ENCODE measurements around the gene SLC25A33.

Gene SLC25A33

DNA sequence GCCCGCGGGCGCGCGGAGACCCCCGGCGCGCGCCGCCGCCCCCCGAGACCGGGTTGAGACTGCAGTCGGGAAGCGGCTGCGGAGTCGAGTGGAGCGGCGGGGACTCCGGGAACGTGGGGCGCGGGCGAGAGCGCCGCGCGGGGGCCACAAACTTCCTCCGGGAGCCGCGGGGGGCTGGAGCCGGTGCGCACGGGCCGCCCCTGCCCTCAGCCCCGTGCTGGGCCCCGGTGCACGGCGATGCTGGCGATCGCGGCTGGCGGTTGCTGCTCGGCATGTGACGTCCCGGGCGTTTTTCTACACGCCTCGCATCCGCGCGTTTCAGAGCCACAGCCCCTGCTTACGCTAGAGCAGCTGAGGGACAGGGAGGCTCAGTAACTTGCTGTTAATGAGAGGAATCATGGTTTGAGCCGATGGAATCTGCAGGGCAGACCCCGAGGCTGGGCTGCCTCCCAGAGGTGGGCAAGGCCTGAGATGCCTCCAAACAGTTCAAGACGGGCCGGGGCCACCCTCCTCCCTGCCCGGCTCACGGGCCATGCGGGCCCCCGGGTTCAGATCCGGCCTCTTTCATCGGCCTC is 50.0 kb downstream of the SLC25A33 start:
- peak; percentile 74 for DNase-seq

DNA sequence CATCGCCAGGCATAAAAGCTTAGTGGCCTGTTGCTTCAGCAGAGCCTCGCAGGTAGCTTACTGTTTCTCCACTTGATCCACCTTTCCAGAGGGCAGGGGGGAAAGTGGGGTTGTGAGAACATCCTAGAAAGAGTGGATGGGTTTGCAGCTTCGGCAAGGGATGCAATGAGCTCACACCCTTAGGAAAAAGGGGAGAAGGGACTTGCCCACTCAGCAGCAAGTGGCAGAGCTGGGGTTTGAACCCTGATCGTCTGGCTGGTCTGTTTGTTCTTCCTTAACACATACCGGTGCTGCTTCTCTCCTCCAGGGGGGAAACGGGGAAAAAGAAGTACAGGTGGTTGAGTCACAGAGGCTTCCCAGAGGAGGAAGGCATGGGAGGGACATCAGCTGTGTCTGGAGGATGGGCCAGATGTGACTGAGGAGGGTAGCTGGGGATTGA is 50.5 kb downstream of the SLC25A33 start:
- no peak for DNase-seq

DNA sequence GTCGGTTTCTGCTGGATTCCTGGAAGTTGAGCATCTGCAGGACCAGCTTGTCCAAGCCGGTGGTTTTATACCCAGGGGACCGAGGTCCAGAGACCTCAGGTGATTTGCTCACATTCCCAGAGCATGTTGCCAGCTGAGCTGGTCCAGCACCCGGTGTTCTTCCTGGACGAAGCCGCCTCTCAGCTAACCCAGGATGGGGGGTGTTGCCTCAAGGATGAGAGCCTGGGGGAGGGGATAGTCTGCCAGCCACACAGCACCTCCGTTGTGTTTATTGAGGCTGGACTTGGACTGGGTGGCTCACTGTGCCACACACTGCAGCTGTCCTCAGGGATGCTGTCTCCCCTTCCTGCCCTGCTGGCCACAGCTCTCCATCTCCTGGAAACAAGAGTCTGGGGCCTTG is 50.9 kb downstream of the SLC25A33 start:
- DNase-seq, result no peak

DNA sequence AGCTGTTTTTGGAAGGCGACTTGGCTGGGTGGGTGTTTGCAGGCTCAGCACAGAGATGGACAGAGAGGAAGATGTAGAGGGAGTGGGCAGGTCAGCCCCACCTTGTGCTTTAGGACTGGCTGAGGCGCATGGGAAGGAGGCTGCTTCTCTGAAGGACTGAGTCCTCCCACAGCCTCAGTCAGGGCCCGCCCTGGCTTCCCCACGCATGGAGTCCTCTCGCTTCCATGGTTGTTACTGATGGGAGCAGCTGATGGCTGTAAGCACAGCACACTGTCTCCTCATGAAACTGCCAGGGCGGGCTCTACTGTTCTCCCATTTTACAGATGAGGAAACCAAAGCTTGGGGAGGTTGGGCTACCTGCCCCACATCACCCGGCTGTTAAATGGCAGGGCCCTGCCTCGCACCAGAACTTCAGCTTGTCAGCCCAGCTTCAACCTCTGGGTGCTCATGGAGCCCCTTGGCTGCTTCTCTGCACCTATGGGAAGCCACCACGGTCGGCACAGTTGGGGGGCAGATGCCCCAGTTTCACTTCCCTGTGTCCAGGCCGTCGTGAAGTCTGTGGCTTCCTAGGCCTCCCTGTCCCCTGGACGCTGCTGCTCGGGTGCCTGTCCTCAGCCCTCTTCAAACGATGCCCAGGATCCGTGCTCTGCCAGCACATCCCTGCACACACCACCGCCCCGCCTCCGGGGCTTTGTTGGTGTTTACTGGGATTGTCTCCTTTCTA is 51.8 kb downstream of the SLC25A33 start:
- no peak for DNase-seq

DNA sequence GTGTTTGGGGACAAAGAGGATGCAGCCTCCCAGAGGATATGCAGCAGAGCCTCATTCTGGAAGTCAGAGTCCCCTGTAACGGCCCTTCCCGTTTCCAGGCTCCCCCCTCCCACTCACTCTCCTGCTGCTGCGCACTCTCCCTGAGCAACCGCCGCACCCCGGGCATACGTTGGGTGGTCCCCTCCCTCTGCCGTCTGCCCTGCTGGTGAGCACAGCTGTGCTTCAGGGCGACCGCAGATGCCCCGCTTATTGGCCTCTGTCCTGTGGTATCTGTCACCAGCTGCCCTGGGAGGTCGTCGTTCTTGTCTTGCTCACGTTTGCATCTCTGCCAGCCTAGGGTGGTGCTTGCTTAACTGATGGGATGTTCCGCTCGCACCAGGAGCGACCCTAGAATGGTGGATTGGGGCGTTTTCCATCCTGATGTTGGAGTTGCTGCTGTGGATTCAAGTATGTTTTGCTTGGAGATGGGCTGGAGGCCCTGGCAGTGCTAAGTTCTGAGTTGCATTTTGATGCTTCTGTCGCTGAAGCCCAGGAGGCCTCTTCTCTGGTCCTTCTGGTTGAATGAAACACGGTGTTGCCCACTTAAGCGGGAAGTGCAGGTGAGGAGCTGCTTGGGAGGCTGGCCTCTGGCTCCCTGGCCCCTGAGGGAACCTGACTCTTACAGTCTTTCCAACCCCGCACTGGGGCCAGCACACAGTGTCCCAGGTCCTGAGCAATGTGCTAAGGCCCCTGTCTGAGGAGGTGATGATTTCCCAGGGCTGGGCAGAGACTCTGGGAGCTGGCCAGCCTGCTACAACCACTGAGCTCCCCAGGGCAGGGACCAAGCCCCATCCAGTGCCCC is 52.6 kb downstream of the SLC25A33 start:
- no peak for DNase-seq

DNA sequence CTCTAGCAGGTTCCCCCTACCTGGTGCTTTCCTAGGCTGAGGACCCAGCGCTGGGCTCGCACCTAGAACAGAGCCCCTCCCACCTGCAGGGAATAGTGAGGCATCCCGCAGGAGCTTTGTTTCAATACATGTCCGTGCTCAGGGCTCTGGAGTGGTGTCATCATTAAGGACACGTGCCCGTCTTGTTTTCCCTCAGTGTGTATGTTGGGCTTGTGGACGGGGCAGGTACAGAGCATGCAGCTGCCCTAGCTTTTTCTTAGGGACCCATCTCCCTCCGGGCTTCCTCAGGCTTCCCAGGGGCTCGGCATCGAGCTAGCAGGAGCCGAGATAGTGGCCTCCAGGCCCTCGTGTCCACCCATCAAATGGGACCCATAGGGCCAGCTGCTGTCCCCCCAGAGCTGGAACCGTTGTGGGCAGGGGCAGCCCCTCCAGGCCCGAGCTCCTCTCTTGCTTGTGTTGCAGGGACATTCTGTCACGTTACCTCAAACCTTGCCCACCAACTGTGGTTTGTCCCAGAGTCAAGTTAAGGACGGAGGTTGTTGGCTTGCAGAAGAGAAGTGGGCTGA is 53.3 kb downstream of the SLC25A33 start:
- DNase-seq, result no peak

DNA sequence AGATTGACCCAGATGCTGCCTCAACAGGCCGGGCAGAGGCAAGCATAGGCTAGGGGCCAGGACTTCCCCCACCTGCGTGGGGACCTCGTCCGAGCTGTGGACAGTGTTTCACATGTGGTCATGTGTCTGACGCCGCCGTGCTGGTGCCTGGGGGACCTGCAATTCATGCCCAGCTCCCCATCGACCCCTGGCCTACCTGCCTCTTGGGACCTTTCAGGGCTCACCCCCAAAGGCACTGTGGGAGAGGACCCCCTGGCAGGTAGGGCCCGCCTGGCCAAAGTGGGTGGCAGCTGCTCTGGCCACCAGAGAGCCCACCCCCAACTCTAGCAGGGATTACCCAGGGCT is 53.9 kb downstream of the SLC25A33 start:
- DNase-seq, result no peak

DNA sequence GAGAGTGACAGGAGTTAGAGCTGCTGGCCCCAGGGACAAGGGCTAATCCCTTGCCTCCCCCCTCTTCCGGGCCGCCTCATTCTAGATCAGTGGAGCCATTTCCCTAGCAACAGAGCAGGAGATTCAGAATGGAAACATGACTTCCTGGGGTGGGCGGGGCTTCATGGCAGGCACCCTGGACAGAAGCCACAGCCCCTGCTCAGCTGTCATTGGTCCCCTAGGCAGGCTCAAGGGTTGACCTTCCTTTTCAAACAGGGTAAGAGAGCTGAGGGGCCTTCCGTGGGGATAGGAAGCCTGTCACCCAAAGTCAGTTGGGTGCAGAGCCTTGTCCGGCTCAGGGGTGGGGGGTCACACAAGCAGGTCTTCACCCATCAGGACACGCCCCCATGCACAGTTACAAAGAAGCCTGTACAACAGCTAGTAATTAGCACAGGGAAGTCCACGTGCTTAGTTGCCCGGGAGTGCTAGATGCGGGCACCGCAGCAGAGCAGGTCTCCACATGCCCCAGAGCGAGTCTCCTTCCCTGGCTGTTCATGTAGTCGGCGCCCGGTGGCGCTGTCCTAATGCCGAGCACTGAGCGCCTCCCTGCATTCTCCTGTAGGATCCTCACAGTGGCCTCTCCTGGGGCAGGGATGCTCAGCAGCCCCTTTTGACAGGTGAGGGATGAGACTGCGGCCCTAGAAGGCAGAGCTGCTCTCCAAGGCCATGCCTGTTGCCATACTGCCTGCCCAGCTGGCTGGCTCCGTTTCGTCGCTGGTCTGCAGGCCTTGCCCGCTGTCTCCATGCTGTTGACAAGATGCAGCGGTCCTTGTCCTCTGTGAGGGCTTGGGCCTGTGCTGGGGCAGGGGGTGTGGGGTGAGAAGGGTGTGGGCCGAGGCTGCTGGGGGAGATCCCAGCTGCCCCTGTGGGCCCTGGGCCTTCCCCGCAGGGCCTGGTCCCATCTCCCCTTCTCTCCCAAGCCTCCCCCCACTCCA is 54.5 kb downstream of the SLC25A33 start:
- no peak for DNase-seq

DNA sequence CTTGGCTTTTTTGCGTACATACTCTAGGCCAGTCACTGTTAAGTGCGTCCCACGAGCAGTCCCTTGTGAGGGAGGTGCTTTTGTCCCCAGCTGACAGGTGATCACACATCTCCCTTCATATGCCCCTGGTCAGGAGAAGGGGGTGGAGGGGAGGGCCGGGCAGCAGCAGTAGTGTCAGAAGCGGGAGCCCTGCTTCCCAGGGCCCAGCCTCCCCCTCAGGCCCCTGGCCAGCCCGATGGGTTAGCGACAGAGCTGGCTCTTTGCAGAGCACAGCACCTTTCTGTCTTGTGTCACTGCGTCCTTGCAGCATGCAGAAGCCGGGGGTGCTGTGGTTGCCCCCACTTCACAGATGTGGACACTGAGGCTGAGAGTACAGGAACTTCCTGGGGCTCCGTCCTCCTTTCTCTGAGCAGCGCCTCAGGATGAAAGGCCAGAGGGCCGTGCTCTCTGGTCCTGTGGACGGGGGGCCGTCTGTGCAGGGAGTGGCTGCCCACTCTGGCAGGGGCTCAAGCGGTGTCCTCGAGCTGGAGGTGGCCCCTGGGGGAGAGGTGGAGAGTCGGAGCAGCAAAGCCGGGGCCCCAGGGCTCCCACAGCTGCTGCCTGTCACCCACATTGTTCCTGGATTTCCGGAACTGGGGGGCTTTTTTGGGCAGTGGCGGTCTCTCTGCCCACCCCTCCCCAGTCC is 55.3 kb downstream of the SLC25A33 start:
- no peak for DNase-seq

DNA sequence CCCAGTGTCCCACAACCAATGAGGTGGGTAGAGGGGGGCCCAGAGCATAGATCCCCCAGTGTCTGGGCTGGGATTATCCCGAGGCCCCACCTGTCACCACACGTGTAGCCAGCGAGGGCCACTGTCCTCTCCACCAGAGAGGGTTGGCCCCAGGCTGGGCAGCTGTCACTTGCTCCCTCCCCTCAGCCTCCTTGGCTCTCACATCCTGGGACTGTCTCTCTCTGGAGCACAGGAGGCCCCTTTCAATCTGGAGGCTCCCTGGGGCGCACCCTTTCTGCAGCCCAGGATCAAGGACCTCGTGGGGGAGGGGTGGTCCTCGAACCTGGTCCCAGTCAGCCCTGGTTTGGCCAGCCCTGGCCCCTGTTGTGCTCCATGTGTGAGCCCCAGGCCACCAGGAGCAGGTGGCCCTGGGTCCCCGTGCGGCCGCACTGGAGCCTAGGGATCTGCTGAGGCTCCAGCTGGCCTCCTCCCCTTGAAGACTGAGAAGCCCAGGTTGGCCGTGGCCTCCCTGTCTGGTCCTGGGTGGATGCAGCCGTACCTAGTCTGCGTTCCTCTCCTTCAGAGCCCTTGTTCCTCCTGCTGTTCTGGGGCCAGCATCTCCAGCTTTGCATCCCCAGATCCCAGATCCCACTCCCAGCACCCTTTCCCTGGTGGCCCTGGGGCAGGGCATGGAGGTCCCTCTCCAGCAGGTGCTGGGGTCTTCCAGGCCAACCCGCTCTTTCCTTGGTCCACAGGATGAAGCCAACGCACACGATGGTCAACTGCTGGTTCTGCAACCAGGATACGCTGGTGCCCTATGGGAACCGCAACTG is 56.1 kb downstream of the SLC25A33 start:
- DNase-seq, result no peak

DNA sequence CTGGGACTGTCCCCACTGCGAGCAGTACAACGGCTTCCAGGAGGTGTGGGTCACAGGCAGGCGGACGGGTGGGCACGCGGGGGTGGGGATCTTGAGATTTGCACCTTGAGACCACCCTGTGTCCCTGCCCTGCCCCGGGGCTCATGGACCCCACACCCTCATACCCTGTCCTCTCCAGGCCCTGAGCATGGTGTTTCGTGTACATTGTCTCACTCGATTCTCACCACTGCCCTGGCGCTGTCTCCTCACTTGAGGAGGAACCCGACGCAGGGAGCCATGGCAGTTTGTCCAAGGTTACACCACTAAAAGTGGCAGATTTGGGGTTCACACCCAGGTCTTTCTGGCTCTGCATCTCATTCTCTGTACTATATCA is 56.7 kb downstream of the SLC25A33 start:
- no peak for DNase-seq

DNA sequence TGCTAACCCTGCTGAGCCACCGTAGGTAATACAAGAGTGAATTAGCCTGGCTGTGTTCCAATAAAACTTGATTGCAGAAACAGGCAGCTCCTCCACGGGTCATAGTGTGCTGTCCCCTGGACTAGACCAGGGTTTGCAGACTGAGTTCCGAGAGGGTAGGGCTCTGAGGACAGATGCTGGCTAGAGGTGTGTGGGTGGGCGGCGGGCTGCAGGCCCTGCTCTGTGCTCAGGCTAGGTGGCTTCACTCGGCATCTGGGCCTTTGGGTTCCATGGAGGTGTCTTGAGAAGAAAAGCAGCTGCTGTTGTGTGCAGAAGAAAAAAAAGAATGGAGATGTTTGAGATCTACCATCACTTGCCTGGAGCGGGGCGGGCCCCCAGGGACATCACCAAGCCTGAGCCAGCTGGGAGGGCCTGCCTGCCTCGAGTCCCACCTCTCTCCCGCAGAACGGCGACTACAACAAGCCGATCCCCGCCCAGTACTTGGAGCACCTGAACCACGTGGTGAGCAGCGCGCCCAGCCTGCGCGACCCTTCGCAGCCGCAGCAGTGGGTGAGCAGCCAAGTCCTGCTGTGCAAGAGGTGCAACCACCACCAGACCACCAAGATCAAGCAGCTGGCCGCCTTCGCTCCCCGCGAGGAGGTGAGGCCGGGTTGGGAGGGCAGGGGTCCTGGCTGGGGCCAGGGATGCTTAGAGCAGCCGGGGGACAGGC is 57.3 kb downstream of the SLC25A33 start:
- no peak for DNase-seq

DNA sequence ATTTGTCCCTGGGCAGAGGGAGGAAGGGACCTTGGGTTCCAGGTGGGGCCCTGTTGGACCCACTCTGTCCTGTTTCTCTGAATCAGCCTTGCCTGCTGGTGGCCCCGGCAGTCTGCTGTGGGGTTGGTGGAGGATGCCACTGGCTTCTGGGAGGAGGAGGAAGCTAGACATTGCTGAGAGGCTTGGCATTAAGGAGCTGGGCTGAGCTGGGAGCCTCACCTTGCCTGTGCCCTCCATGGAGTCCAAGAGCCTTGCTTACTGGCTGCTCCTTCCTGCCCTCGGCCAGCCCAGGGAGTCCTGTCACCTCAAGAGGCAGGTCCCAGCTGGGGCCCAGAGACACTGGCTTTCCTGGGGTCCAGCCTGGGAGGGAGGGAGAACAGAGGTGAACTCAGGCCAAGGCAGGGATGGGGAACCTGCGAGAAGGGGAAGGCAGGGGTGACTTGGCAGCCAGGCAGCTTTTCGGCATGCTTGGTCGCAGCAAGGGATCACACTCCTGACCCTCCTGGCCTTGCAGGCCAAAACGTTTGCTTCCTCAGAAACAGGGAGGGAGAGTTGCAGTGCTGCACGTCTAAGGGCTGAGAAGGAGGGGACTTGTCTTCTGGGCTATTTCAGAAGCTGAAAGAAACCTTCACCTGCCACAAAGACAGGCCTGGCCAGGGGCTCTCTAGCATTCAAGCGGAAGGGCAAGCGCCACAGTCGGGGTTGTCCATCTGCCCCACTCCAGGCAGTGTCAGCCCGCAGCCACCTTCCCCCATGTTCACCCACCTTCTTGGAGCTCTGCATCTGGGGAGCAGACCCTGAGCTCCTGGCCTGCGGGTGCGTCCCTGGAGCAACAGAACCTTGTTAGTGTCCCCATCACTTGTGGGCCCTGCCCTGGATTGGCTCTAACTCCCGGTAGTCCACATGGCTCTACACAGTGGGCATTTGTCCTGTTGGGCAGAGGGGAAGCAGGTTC is 58.4 kb downstream of the SLC25A33 start:
- no peak for DNase-seq

DNA sequence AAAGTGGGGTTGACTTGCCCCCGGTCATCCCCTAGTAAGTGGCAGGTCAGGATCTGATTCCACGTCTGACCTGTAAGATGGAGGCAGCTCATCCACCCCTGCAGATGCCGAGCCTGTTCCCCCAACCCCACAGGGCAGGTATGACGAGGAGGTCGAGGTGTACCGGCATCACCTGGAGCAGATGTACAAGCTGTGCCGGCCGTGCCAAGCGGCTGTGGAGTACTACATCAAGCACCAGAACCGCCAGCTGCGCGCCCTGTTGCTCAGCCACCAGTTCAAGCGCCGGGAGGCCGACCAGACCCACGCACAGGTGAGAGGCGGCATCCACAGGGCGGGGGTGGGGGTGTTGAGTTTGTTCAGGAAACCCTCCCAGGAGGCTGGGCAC is 59.0 kb downstream of the SLC25A33 start:
- no peak for DNase-seq

DNA sequence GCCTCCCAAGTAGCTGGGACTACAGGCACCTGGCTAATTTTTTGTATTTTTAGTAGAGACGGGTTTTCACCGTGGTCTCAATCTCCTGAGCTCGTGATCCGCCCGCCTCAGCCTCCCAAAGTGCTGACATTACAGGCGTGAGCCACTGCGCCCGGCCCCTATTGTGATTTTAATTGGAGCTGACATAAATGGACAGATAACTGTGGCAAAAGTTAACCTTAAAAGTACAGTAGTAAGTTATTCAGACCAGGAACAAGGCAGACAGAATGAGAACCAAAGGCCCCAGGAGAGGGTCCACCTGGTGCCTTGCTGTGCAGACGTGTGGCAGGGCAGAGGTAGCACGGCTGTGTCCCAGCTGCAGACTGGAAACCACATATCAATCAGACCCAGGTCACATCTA is 60.5 kb downstream of the SLC25A33 start:
- DNase-seq, result no peak

DNA sequence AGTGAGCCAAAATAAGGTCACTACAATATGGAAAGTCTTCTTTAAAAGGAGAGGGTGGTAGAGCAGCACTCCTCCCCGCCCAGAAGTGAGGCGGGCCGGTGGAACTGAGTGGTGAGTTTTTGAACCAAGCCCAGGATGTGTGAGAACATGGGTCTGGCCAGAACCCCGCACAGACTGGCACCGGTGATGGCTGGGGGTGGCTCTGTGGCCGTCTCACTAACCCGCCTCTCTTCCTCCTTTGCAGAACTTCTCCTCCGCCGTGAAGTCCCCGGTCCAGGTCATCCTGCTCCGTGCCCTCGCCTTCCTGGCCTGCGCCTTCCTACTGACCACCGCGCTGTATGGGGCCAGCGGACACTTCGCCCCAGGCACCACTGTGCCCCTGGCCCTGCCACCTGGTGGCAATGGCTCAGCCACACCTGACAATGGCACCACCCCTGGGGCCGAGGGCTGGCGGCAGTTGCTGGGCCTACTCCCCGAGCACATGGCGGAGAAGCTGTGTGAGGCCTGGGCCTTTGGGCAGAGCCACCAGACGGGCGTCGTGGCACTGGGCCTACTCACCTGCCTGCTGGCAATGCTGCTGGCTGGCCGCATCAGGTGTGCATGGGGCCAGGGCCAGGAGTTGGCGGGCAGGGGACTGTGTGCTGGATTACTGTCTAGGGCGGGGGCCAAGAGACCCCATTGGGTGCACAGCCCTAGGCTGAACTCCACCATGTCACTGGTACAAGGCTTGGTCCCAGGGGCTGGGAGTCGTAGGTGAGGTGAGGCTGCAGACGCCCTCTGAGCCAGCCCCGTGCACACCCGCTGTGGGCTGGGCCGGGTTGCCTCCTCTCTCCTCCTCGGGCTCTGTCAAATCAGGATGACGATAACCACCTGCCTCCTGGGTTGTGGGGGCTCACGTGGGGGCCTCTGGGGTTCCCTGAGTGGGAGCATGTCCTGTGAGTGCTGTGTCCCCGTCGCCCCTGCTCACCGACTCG is 61.9 kb downstream of the SLC25A33 start:
- DNase-seq, result no peak

DNA sequence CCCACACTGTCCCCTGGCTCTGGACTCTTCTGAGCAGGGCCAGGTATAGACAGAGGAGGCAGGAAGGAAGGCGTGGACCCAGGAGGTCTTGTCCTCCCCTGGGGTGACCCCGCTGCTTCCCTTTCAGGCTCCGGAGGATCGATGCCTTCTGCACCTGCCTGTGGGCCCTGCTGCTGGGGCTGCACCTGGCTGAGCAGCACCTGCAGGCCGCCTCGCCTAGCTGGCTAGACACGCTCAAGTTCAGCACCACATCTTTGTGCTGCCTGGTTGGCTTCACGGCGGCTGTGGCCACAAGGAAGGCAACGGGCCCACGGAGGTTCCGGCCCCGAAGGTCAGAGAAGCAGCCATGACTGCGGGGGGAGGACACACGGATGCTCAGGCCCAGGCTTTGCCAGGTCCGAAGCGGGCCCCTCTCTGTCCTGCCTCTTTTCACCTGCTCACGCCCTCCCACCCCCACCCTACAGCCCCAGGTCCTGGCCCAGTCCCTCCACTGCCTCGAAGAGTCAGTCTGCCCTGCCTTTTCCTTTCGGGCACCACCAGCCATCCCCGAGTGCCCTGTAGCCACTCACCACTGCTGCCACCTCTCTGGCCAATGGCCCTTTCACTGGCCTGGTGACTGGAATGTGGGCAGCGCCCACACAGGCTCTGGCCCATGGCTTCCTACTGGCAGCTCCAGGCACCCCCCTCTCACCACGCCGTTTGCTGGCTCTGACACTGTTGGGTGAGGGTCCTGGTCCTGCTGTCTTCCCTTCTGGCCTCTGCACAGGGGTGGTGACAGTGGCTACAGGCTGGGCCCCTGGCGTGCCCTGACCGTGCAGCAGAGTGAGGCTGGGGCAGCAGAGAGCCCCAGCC is 62.9 kb downstream of the SLC25A33 start:
- DNase-seq, result no peak

Measured in activated CD8-positive, alpha-beta memory T cell treated with anti-CD3 and anti-CD28 coated beads, Interleukin-2, amount 50 U/mL, for 48 hours (primary cell).